H1 (cell line): Measurements from ENCODE around the gene VTN. TPM values are rescaled to one million over a fixed set of nuclear protein-coding genes. Genes with fewer than 3 reads are reported as not detected.

Source experiments
- BACH1 ChIP-seq: IDR thresholded peaks from 2 replicates; pipeline ENCODE4 v1.6.1; 2012; ENCODE audit warnings: low read length, improper control_type of control experiment
- CEBPB ChIP-seq: IDR thresholded peaks from 2 replicates; pipeline ENCODE4 v1.6.1; 2012; ENCODE audit warnings: low read depth, low read length
- CTBP2 ChIP-seq: IDR thresholded peaks from 2 replicates; pipeline ENCODE4 v1.7.0; 2011; ENCODE audit warnings: borderline replicate concordance, mild to moderate bottlenecking, moderate library complexity, mixed read lengths, low read length; ENCODE audit not compliant: insufficient read depth, insufficient read length
- CTCF ChIP-seq, 3 experiments: IDR thresholded peaks; 1 replicate in 2 of 3; 2 replicates in 1 of 3; pipeline versions ENCODE4 v1.5.1 to v1.6.1; 2011; ENCODE audit warnings: low read length in 3 of 3, mild to moderate bottlenecking in 3 of 3, inconsistent platforms in 2 of 3, low read depth in 1 of 3, moderate library complexity in 1 of 3; ENCODE audit not compliant: insufficient read depth in 1 of 3; ENCODE audit errors: control extremely low read depth in 1 of 3
- NANOG ChIP-seq: IDR thresholded peaks from 2 replicates; pipeline ENCODE4 v1.6.1; 2011; ENCODE audit warnings: low read length, low read depth, mild to moderate bottlenecking, inconsistent platforms; ENCODE audit not compliant: insufficient read depth, poor library complexity, severe bottlenecking
- SP2 ChIP-seq: IDR thresholded peaks from 2 replicates; pipeline ENCODE4 v1.6.1; 2012; ENCODE audit warnings: mild to moderate bottlenecking, low read length, inconsistent platforms
- TBP ChIP-seq: IDR thresholded peaks from 2 replicates; pipeline ENCODE4 v1.6.1; 2011; ENCODE audit warnings: low read depth, low read length, improper control_type of control experiment
- YY1 ChIP-seq: IDR thresholded peaks from 2 replicates; pipeline ENCODE4 v1.6.1; 2011; ENCODE audit warnings: low read depth, mild to moderate bottlenecking, low read length
- polyA plus RNA-seq, 7 experiments: library from polyadenylated mRNA; depleted of rRNA in 3 of 7; stranded (reverse) in 5 of 7; unstranded in 2 of 7; fragments of >200 nt in 5 of 7; fragments of 200-250 nt in 2 of 7; gene quantifications; 1 replicate in 5 of 7; 2 replicates in 1 of 7; 4 replicates in 1 of 7; pipeline versions ENCODE4 v1.2.1 to v1.2.3, GENCODE V29; 2011 to 2013; ENCODE audit warnings: missing spikeins in 2 of 7, mixed read lengths in 2 of 7
- total RNA-seq: library from RNA; stranded (reverse); fragmentation: NEBNext Ultra II Directional; extraction: Animal tissue kit (Norgen Biotek cat#: 25700); gene quantifications from 2 replicates; pipeline ENCODE4 v1.2.1, GENCODE V29; 2021

The VTN gene
- total and polyA plus RNA-seq, 2 of the 8 experiments (the other 6 are each of a cell fraction or from before 2014, with no cell fraction given), result 0.18 TPM; not detected in 1

GRCh38 chr17:28335201-28335958 is 34.7 kb downstream of the VTN start, which contains the start of the genes IFT20 and TNFAIP1 (continued):
- peak; percentile 63; the same call in 1 of the 2 replicates for TF ChIP-seq TBP
- TF ChIP-seq CTCF (IDR thresholded peaks at IDR 0.05; ENCODE audit: control extremely low read depth in 1 of 3, insufficient read depth in 1 of 3, low read depth in 1 of 3, low read length in 3 of 3), result no peak
- TF ChIP-seq YY1, result peak; percentile 78; the same call in 1 of the 2 replicates
- no peak for TF ChIP-seq CTBP2
- TF ChIP-seq BACH1, result no peak
- TF ChIP-seq NANOG, result peak; percentile 19
- TF ChIP-seq CEBPB, result no peak
- TF ChIP-seq SP2, result no peak
